ENCODE data around the gene SLC17A2.

- no peak for TF ChIP-seq POLR2AphosphoS5 (IDR thresholded peaks at IDR 0.05)
- TF ChIP-seq POLR2A (IDR thresholded peaks at IDR 0.05; ENCODE audit: low read depth): no peak
Observed at GRCh38 chr6:25972902-25973301, 42.4 kb upstream of the SLC17A2 start.

Measured in esophagus muscularis mucosa (tissue), 2 donors.